ENCODE measurements around the gene NR4A1. TPM values are rescaled to one million over a fixed set of nuclear protein-coding genes. Genes with fewer than 3 reads are reported as not detected.

Gene NR4A1
- total and polyA plus RNA-seq, 10 of the 15 experiments (the other 5 are each of a cell fraction or from before 2014, with no cell fraction given) = 0.05 to 7.9 (median 2.2) TPM; not detected in 1

DNA sequence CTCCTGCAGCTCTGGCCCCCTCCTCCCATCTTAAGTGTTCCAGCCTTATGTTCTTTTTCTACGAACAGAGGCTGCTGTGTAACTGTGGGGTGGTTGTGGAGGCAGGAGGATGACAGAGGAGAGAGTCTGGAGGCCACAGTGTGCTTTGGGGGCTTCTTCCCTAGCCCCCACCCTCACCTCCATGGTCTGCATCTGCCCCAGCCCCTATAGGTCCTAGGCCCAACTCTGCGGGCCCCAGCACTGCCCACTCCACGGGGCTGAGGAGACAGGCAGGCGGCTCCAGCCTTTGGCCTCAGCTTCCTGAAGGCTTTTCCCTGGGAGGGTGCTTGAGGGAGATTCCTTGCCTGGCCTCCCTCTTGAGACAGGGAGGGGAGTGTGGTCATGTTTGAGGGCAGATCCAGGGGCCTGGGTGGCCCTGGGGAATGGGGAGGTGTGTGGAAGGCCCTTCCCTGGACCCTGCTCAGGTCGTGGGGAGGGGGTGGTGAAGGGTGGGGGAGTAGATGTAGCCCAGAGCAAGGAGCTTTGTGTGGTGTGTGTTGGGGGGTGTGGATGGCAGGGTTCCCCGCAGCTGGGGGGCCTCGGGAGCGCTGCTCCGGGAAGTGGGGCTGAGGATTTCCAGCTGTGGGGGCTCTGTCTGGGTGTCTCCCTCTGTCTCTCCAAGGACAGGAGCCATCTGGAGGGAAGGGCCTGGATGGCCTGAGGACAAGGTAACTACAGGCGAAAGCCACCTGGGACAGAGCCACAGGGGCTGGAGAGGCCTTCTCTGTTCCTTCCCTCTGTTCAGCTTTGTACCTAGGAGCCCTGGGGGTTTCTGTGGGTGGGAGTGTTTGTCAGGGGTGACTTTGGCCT lies 29.4 kb downstream of the NR4A1 start:
- H2AFZ ChIP-seq (ENCODE audit: control insufficient read depth, low read depth, low read length) = no peak overlapping the region
- intact Hi-C loops (cut with micrococcal nuclease; ENCODE audit: unreplicated experiment) (no loop called here), in situ Hi-C loops (cut with MboI) (loop anchor here (5.0 kb wide), 1 partner anchor 53 kb away; no protein-coding TSS in a partner anchor)
- ATAC-seq = peak; percentile 16
- no peaks in the 10 kb centered on the region for H4K20me1 ChIP-seq (ENCODE audit: control insufficient read depth, insufficient read depth)
- no peak for DNase-seq (ENCODE audit: low read depth, low spot score)
- ChIA-PET CTCF (interaction anchor here (0.6 to 13.1 kb wide), 6 partner anchors 11 to 88 kb away, joined by 3 to 622 read pairs (median 33); partner anchors contain the start of gene ATG101), RAD21 (ENCODE audit: unreplicated experiment) (interaction anchor here (0.6 to 3.7 kb wide), 8 partner anchors 11 to 837 kb away, joined by 3 to 111 read pairs (median 7); partner anchors contain the start of genes ATG101 and NR4A1), SMC1A (ENCODE audit: uncharacterized antibody, unreplicated experiment) (interaction anchor here (0.9 to 12.5 kb wide), 8 partner anchors 10 to 82 kb away, joined by 3 to 322 read pairs (median 5); partner anchors contain the start of genes ATG101 and NR4A1), POLR2A (interaction anchor here (1.0 to 2.1 kb wide), 6 partner anchors 9 to 54 kb away, joined by 3 to 7 read pairs (median 4); partner anchors contain the start of gene ATG101)
- no peaks in the 10 kb centered on the region for H3K27me3 ChIP-seq (replicated peaks in 1 of 2; ENCODE audit: control insufficient read depth in 2 of 2, insufficient read depth in 2 of 2, low read length in 1 of 2)
- H3K9me3 ChIP-seq (replicated peaks; ENCODE audit: control insufficient read depth, insufficient read depth, low read length) = no peaks in the 10 kb centered on the region
- FAIRE-seq = no peak
- H3K27ac ChIP-seq (ENCODE audit: control insufficient read depth, insufficient read depth) = no peak overlapping the region
- no peak overlapping the region for H3K9ac ChIP-seq (ENCODE audit: control insufficient read depth, insufficient read depth, low read length)
- no peak overlapping the region for H3K4me2 ChIP-seq (ENCODE audit: control insufficient read depth, insufficient read depth)
- H3K79me2 ChIP-seq (ENCODE audit: control insufficient read depth, insufficient read depth, low read length) = no peaks in the 10 kb centered on the region
- peaks cover 14% of the 10 kb centered on the region for H3K4me1 ChIP-seq (ENCODE audit: control insufficient read depth, insufficient read depth, low read length)
- BruUV-seq (replicated peaks) = no TSS peak
- peaks cover 15% of the 10 kb centered on the region in 2 experiments for H3K36me3 ChIP-seq (ENCODE audit: control insufficient read depth in 2 of 2, insufficient read depth in 2 of 2, low read length in 1 of 2)
- 91% methylated on average over 7 of the region's 10 CpGs for WGBS (ENCODE audit: insufficient coverage, insufficient replicate concordance, low lambda C conversion rate, missing lambda C conversion rate)
- H3K4me3 ChIP-seq = no peak overlapping the region
- no peak for TF ChIP-seq MEF2B (IDR thresholded peaks at IDR 0.05; ENCODE audit: partially characterized antibody, poor library complexity, severe bottlenecking)
- TF ChIP-seq, protein P1, sequence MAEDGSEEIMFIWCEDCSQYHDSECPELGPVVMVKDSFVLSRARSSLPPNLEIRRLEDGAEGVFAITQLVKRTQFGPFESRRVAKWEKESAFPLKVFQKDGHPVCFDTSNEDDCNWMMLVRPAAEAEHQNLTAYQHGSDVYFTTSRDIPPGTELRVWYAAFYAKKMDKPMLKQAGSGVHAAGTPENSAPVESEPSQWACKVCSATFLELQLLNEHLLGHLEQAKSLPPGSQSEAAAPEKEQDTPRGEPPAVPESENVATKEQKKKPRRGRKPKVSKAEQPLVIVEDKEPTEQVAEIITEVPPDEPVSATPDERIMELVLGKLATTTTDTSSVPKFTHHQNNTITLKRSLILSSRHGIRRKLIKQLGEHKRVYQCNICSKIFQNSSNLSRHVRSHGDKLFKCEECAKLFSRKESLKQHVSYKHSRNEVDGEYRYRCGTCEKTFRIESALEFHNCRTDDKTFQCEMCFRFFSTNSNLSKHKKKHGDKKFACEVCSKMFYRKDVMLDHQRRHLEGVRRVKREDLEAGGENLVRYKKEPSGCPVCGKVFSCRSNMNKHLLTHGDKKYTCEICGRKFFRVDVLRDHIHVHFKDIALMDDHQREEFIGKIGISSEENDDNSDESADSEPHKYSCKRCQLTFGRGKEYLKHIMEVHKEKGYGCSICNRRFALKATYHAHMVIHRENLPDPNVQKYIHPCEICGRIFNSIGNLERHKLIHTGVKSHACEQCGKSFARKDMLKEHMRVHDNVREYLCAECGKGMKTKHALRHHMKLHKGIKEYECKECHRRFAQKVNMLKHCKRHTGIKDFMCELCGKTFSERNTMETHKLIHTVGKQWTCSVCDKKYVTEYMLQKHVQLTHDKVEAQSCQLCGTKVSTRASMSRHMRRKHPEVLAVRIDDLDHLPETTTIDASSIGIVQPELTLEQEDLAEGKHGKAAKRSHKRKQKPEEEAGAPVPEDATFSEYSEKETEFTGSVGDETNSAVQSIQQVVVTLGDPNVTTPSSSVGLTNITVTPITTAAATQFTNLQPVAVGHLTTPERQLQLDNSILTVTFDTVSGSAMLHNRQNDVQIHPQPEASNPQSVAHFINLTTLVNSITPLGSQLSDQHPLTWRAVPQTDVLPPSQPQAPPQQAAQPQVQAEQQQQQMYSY (CRISPR knock-in tag; IDR thresholded peaks at IDR 0.05) = no peak
- TF ChIP-seq BHLHE40 (IDR thresholded peaks at IDR 0.05; ENCODE audit: borderline replicate concordance in 1 of 2, low read depth in 2 of 2, low read length in 1 of 2) = no peak
- TF ChIP-seq RFX5 (IDR thresholded peaks at IDR 0.05; ENCODE audit: low read depth, low read length) = no peak
- TF ChIP-seq, protein P2, sequence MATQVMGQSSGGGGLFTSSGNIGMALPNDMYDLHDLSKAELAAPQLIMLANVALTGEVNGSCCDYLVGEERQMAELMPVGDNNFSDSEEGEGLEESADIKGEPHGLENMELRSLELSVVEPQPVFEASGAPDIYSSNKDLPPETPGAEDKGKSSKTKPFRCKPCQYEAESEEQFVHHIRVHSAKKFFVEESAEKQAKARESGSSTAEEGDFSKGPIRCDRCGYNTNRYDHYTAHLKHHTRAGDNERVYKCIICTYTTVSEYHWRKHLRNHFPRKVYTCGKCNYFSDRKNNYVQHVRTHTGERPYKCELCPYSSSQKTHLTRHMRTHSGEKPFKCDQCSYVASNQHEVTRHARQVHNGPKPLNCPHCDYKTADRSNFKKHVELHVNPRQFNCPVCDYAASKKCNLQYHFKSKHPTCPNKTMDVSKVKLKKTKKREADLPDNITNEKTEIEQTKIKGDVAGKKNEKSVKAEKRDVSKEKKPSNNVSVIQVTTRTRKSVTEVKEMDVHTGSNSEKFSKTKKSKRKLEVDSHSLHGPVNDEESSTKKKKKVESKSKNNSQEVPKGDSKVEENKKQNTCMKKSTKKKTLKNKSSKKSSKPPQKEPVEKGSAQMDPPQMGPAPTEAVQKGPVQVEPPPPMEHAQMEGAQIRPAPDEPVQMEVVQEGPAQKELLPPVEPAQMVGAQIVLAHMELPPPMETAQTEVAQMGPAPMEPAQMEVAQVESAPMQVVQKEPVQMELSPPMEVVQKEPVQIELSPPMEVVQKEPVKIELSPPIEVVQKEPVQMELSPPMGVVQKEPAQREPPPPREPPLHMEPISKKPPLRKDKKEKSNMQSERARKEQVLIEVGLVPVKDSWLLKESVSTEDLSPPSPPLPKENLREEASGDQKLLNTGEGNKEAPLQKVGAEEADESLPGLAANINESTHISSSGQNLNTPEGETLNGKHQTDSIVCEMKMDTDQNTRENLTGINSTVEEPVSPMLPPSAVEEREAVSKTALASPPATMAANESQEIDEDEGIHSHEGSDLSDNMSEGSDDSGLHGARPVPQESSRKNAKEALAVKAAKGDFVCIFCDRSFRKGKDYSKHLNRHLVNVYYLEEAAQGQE (IDR thresholded peaks at IDR 0.05; ENCODE audit: low read depth, low read length) = no peak
- TF ChIP-seq NR2C2 (IDR thresholded peaks at IDR 0.05; ENCODE audit: borderline replicate concordance, control insufficient read depth, insufficient read length, low read depth) = no peak
- no peak for TF ChIP-seq STAT1 (conservative IDR thresholded peaks at IDR 0.05)
- TF ChIP-seq, protein P3, sequence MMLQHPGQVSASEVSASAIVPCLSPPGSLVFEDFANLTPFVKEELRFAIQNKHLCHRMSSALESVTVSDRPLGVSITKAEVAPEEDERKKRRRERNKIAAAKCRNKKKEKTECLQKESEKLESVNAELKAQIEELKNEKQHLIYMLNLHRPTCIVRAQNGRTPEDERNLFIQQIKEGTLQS (IDR thresholded peaks at IDR 0.05; ENCODE audit: borderline replicate concordance, extremely low read depth, low read depth, low read length) = no peak
- TF ChIP-seq IKZF2 (IDR thresholded peaks at IDR 0.05) = no peak
- TF ChIP-seq DPF2 (IDR thresholded peaks at IDR 0.05) = no peak
- TF ChIP-seq, protein P4, sequence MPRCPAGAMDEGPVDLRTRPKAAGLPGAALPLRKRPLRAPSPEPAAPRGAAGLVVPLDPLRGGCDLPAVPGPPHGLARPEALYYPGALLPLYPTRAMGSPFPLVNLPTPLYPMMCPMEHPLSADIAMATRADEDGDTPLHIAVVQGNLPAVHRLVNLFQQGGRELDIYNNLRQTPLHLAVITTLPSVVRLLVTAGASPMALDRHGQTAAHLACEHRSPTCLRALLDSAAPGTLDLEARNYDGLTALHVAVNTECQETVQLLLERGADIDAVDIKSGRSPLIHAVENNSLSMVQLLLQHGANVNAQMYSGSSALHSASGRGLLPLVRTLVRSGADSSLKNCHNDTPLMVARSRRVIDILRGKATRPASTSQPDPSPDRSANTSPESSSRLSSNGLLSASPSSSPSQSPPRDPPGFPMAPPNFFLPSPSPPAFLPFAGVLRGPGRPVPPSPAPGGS (IDR thresholded peaks at IDR 0.05; ENCODE audit: borderline replicate concordance, insufficient read depth, low read depth, low read length, poor library complexity, severe bottlenecking) = no peak
- TF ChIP-seq MXI1 (IDR thresholded peaks at IDR 0.05; ENCODE audit: low read depth, low read length) = no peak
